Measurements from ENCODE around the gene SDK1.

GRCh38 chr7:4057289-4057616 lies 756.2 kb downstream of the SDK1 start:
- TF ChIP-seq EP300 (IDR thresholded peaks at IDR 0.05) (no peak), CTCF (IDR thresholded peaks at IDR 0.05) (no peak)
